SK-N-SH treated with all-trans-retinoic acid at 6 μM for 48 hours (cell line): ENCODE data around the gene NPVF.

Source experiments
- ATAC-seq: fragments of 200-7000 bp; cut with Tn5 transposase; 3 replicates; pipeline ENCODE4 v1.9.1; 2020; ENCODE audit warnings: mild to moderate bottlenecking, moderate library complexity
- ARNTL ChIP-seq: fragments of 450-650 bp; formaldehyde crosslinking; IDR thresholded peaks from 2 replicates; pipeline ENCODE4 v1.5.0; 2020; ENCODE audit warnings: low read depth, mild to moderate bottlenecking, moderate library complexity, borderline replicate concordance
- BACH2 ChIP-seq: fragments of 250-450 bp; sonication (Bioruptor Pico); IDR thresholded peaks from 2 replicates; pipeline ENCODE4 v1.9.0; 2021; ENCODE audit warnings: mild to moderate bottlenecking, borderline replicate concordance
- CREB5 ChIP-seq: fragments of 250-450 bp; sonication (Bioruptor Pico); IDR thresholded peaks from 2 replicates; pipeline ENCODE4 v1.5.1; 2020; ENCODE audit warnings: low read depth, mild to moderate bottlenecking, moderate library complexity
- CSDC2 ChIP-seq: fragments of 250-450 bp; sonication (Bioruptor Pico); IDR thresholded peaks from 2 replicates; pipeline ENCODE4 v1.5.0; 2020; ENCODE audit warnings: mild to moderate bottlenecking, moderate library complexity
- ESRRG ChIP-seq: fragments of 250-450 bp; sonication (Bioruptor Pico); IDR thresholded peaks from 2 replicates; pipeline ENCODE4 v1.6.1; 2021; ENCODE audit warnings: mild to moderate bottlenecking
- GLIS3 ChIP-seq: fragments of 250-450 bp; sonication (Bioruptor Pico); IDR thresholded peaks from 2 replicates; pipeline ENCODE4 v1.5.0; 2020; ENCODE audit warnings: mild to moderate bottlenecking, moderate library complexity
- ISL1 ChIP-seq: fragments of 250-450 bp; sonication (Bioruptor Pico); IDR thresholded peaks from 2 replicates; pipeline ENCODE4 v2.1.2; 2022; ENCODE audit warnings: mild to moderate bottlenecking, moderate library complexity
- OSR1 ChIP-seq: fragments of 250-450 bp; sonication (Bioruptor Pico); IDR thresholded peaks from 2 replicates; pipeline ENCODE4 v1.8.0; 2022; ENCODE audit warnings: moderate library complexity, mild to moderate bottlenecking, inconsistent platforms
- POU6F1 ChIP-seq: fragments of 250-450 bp; sonication (Bioruptor Pico); IDR thresholded peaks from 2 replicates; pipeline ENCODE4 v1.8.0; 2021; ENCODE audit warnings: low read depth, mild to moderate bottlenecking, moderate library complexity, borderline replicate concordance
- PPARA ChIP-seq: fragments of 250-450 bp; sonication (Bioruptor Pico); IDR thresholded peaks from 2 replicates; pipeline ENCODE4 v1.5.0; 2020; ENCODE audit warnings: mild to moderate bottlenecking, borderline replicate concordance
- RARB ChIP-seq: fragments of 250-450 bp; sonication (Bioruptor Pico); IDR thresholded peaks from 2 replicates; pipeline ENCODE4 v1.8.0; 2021; ENCODE audit warnings: mild to moderate bottlenecking, moderate library complexity
- SNAI2 ChIP-seq: fragments of 250-450 bp; sonication (Bioruptor Pico); IDR thresholded peaks from 2 replicates; pipeline ENCODE4 v1.5.0; 2020; ENCODE audit warnings: mild to moderate bottlenecking, moderate library complexity
- TCF4 ChIP-seq: fragments of 250-450 bp; sonication (Bioruptor Pico); IDR thresholded peaks from 2 replicates; pipeline ENCODE4 v1.8.0; 2021; ENCODE audit warnings: mild to moderate bottlenecking, moderate library complexity, borderline replicate concordance
- TOX ChIP-seq: fragments of 250-450 bp; sonication (Bioruptor Pico); IDR thresholded peaks from 2 replicates; pipeline ENCODE4 v1.8.0; 2021; ENCODE audit warnings: mild to moderate bottlenecking, moderate library complexity, borderline replicate concordance
- ZFP3 ChIP-seq: fragments of 250-450 bp; sonication (Bioruptor Pico); IDR thresholded peaks from 2 replicates; pipeline ENCODE4 v1.5.0; 2020; ENCODE audit warnings: mild to moderate bottlenecking, moderate library complexity
- ZFP30 ChIP-seq: fragments of 450-650 bp; formaldehyde crosslinking; IDR thresholded peaks from 2 replicates; pipeline ENCODE4 v1.5.0; 2022; ENCODE audit warnings: mild to moderate bottlenecking, moderate library complexity
- ZNF565 ChIP-seq: fragments of 450-650 bp; formaldehyde crosslinking; conservative IDR thresholded peaks from 2 replicates; pipeline ENCODE4 v1.5.0; 2020; ENCODE audit warnings: low read depth, mild to moderate bottlenecking, moderate library complexity
- ZNF70 ChIP-seq: fragments of 450-650 bp; formaldehyde crosslinking; IDR thresholded peaks from 2 replicates; pipeline ENCODE4 v1.5.0; 2020; ENCODE audit warnings: mild to moderate bottlenecking, moderate library complexity
- ZNF8 ChIP-seq: fragments of 450-650 bp; formaldehyde crosslinking; IDR thresholded peaks from 2 replicates; pipeline ENCODE4 v1.5.0; 2020; ENCODE audit warnings: mild to moderate bottlenecking, moderate library complexity
- TF ChIP-seq, protein P1 (sequence below): fragments of 250-450 bp; sonication (Bioruptor Pico); IDR thresholded peaks from 2 replicates; pipeline ENCODE4 v1.8.0; 2020; ENCODE audit warnings: mild to moderate bottlenecking, moderate library complexity, borderline replicate concordance
- TF ChIP-seq, protein P2 (sequence below): fragments of 250-450 bp; sonication (Bioruptor Pico); IDR thresholded peaks from 2 replicates; pipeline ENCODE4 v1.5.0; 2020; ENCODE audit warnings: mild to moderate bottlenecking, moderate library complexity
- TF ChIP-seq, protein P3 (sequence below): fragments of 250-450 bp; sonication (Bioruptor Pico); IDR thresholded peaks from 2 replicates; pipeline ENCODE4 v1.5.1; 2021; ENCODE audit warnings: mild to moderate bottlenecking, moderate library complexity

Gene NPVF

GRCh38 chr7:25221009-25221408 is 7.3 kb downstream of the NPVF start (continued):
- TF ChIP-seq ISL1 (CRISPR knock-in tag) = no peak
- no peak for TF ChIP-seq CREB5 (CRISPR knock-in tag)

DNA sequence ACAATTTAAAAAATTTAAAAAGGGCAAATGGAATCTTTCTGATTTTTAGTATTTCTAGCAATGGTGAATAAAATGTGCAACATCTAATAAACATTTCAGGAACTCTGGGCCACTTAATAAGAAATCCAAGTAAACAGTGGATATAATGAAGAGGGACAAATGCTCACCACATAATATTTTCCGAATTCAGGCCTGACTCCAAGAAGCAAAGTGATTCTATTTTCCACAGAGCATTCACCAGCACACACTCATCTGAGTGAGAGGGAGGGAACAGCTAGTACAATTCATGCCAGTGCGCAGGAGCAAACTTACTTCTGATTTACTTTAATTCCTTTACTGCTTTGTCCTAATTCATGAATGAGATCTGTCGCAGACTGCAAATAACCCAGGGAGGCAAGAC is 10.1 kb downstream of the NPVF start:
- ATAC-seq = no peak
- no peak for TF ChIP-seq TCF4 (CRISPR knock-in tag)
- no peak for TF ChIP-seq GLIS3 (CRISPR knock-in tag)
- TF ChIP-seq ARNTL (CRISPR knock-in tag) = no peak
- no peak for TF ChIP-seq ZFP30 (CRISPR knock-in tag)
- no peak for TF ChIP-seq PPARA
- no peak for TF ChIP-seq ISL1 (CRISPR knock-in tag)
- no peak for TF ChIP-seq TOX (CRISPR knock-in tag)

GRCh38 chr7:25216837-25217236 is 11.4 kb downstream of the NPVF start:
- peak; percentile 67 for ATAC-seq
- no peak for TF ChIP-seq ZNF8 (CRISPR knock-in tag)
- no peak for TF ChIP-seq TCF4 (CRISPR knock-in tag)
- TF ChIP-seq, protein P1, sequence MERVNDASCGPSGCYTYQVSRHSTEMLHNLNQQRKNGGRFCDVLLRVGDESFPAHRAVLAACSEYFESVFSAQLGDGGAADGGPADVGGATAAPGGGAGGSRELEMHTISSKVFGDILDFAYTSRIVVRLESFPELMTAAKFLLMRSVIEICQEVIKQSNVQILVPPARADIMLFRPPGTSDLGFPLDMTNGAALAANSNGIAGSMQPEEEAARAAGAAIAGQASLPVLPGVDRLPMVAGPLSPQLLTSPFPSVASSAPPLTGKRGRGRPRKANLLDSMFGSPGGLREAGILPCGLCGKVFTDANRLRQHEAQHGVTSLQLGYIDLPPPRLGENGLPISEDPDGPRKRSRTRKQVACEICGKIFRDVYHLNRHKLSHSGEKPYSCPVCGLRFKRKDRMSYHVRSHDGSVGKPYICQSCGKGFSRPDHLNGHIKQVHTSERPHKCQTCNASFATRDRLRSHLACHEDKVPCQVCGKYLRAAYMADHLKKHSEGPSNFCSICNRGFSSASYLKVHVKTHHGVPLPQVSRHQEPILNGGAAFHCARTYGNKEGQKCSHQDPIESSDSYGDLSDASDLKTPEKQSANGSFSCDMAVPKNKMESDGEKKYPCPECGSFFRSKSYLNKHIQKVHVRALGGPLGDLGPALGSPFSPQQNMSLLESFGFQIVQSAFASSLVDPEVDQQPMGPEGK = no peak
- TF ChIP-seq ISL1 (CRISPR knock-in tag) = no peak
- no peak for TF ChIP-seq CSDC2 (CRISPR knock-in tag)
- no peak for TF ChIP-seq PPARA
- no peak for TF ChIP-seq CREB5 (CRISPR knock-in tag)
- TF ChIP-seq ZNF565 = no peak
- TF ChIP-seq, protein P2, sequence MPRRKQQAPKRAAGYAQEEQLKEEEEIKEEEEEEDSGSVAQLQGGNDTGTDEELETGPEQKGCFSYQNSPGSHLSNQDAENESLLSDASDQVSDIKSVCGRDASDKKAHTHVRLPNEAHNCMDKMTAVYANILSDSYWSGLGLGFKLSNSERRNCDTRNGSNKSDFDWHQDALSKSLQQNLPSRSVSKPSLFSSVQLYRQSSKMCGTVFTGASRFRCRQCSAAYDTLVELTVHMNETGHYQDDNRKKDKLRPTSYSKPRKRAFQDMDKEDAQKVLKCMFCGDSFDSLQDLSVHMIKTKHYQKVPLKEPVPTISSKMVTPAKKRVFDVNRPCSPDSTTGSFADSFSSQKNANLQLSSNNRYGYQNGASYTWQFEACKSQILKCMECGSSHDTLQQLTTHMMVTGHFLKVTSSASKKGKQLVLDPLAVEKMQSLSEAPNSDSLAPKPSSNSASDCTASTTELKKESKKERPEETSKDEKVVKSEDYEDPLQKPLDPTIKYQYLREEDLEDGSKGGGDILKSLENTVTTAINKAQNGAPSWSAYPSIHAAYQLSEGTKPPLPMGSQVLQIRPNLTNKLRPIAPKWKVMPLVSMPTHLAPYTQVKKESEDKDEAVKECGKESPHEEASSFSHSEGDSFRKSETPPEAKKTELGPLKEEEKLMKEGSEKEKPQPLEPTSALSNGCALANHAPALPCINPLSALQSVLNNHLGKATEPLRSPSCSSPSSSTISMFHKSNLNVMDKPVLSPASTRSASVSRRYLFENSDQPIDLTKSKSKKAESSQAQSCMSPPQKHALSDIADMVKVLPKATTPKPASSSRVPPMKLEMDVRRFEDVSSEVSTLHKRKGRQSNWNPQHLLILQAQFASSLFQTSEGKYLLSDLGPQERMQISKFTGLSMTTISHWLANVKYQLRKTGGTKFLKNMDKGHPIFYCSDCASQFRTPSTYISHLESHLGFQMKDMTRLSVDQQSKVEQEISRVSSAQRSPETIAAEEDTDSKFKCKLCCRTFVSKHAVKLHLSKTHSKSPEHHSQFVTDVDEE (CRISPR knock-in tag) = no peak
- TF ChIP-seq, protein P3, sequence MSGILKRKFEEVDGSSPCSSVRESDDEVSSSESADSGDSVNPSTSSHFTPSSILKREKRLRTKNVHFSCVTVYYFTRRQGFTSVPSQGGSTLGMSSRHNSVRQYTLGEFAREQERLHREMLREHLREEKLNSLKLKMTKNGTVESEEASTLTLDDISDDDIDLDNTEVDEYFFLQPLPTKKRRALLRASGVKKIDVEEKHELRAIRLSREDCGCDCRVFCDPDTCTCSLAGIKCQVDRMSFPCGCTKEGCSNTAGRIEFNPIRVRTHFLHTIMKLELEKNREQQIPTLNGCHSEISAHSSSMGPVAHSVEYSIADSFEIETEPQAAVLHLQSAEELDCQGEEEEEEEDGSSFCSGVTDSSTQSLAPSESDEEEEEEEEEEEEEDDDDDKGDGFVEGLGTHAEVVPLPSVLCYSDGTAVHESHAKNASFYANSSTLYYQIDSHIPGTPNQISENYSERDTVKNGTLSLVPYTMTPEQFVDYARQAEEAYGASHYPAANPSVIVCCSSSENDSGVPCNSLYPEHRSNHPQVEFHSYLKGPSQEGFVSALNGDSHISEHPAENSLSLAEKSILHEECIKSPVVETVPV (CRISPR knock-in tag) = no peak
- no peak for TF ChIP-seq TOX (CRISPR knock-in tag)
- no peak for TF ChIP-seq ZNF70 (CRISPR knock-in tag)
- TF ChIP-seq BACH2 (CRISPR knock-in tag) = no peak
- no peak for TF ChIP-seq RARB (CRISPR knock-in tag)
- no peak for TF ChIP-seq OSR1
- TF ChIP-seq ARNTL (CRISPR knock-in tag) = no peak
- TF ChIP-seq POU6F1 (CRISPR knock-in tag) = no peak
- no peak for TF ChIP-seq ZFP3
- no peak for TF ChIP-seq SNAI2 (CRISPR knock-in tag)
- no peak for TF ChIP-seq ESRRG (CRISPR knock-in tag)
